HFF-Myc (cell line): ENCODE results near the gene BRD7.

Source experiments
- DNase-seq: peaks from one replicate; pipeline ENCODE4 v3.0.0-alpha.2; 2011; ENCODE audit warnings: low read depth; ENCODE audit errors: extremely low read depth
- H3K4me3 ChIP-seq: replicated peaks from 2 replicates; pipeline ENCODE4 v1.5.1; 2011; ENCODE audit warnings: low read depth, mild to moderate bottlenecking, control low read depth, low read length
- CTCF ChIP-seq: IDR thresholded peaks from 2 replicates; pipeline ENCODE4 v1.5.1; 2012; ENCODE audit warnings: mild to moderate bottlenecking, low read depth, low read length, control low read depth; ENCODE audit errors: missing control alignments

The BRD7 gene

GRCh38 chr16:50269769-50270509 is 98.8 kb downstream of the BRD7 start:
- no peak for DNase-seq
- no peak for TF ChIP-seq CTCF
- no peak overlapping the region for H3K4me3 ChIP-seq

GRCh38 chr16:50269061-50269705 is 99.6 kb downstream of the BRD7 start:
- TF ChIP-seq CTCF: no peak
- no peak for DNase-seq
- no peak overlapping the region for H3K4me3 ChIP-seq

GRCh38 chr16:50268352-50268751 is 100.4 kb downstream of the BRD7 start:
- TF ChIP-seq CTCF: no peak
- no peak for DNase-seq
- H3K4me3 ChIP-seq: no peak overlapping the region

GRCh38 chr16:50267651-50268050 is 101.1 kb downstream of the BRD7 start:
- peak overlapping the region; percentile 61 for H3K4me3 ChIP-seq
- no peak for TF ChIP-seq CTCF
- no peak for DNase-seq

GRCh38 chr16:50267151-50267631 is 101.6 kb downstream of the BRD7 start:
- no peak for DNase-seq
- no peak for TF ChIP-seq CTCF
- peak overlapping the region; percentile 61 for H3K4me3 ChIP-seq

- DNase-seq: no peak
- peak within 1 kb of the TSS; percentile 61 for H3K4me3 ChIP-seq
- no peak for TF ChIP-seq CTCF
These were observed 102.3 kb downstream of the BRD7 start, which contains the start of gene ADCY7 for GRCh38 chr16:50266337-50267091. Gene ADCY7, plus strand, starts transcription at chr16:50266551. Its CDS starts 21,629 bp downstream, at chr16:50288180.
